Measurements from ENCODE around the gene TRIP4. TPM values are rescaled to one million over a fixed set of nuclear protein-coding genes. Genes with fewer than 3 reads are reported as not detected.

Gene TRIP4
- 13.5 TPM for total RNA-seq
- long read RNA-seq, transcript TRIP4-201 (13 exons, 2,045 nt), result major isoform, 18 of 20 reads
- long read RNA-seq, partial matches to known transcripts, result 1 of 20 reads
- long read RNA-seq, other reads (novel, unspliced or antisense), result 1 of 20 reads

- intact Hi-C loops (cut with micrococcal nuclease), result no loop called here
- DNase-seq, result peak; percentile 94
Measured at GRCh38 chr15:64387562-64388168, at the start of gene TRIP4. TRIP4 (plus strand) TSS chr15:64387836; CDS start chr15:64387864, 28 bp downstream.

GRCh38 chr15:64340355-64340754 is 47.3 kb upstream of the TRIP4 start:
- DNase-seq, result no peak
- H3K9me3 ChIP-seq (replicated peaks), result no peaks in the 10 kb centered on the region
- intact Hi-C loops (cut with micrococcal nuclease), result loop anchor here (10.0 kb wide), 1 partner anchor 126 kb away; no protein-coding TSS in a partner anchor

More at GRCh38 chr15:64387562-64388168, at the start of gene TRIP4:
- Histone ChIP-seq H3K27ac (replicated peaks) (peak within 1 kb of the TSS; percentile 90), H3K4me1 (peaks cover 25% of the 10 kb centered on the region), H3K27me3 (ENCODE audit: low read depth) (no peaks in the 10 kb centered on the region), H3K9me3 (replicated peaks) (no peaks in the 10 kb centered on the region), H3K4me3 (peak within 1 kb of the TSS; percentile 80), H3K36me3 (no peaks in the 10 kb centered on the region)
- TF ChIP-seq CTCF (IDR thresholded peaks at IDR 0.05; ENCODE audit: borderline replicate concordance), result no peak

DNA sequence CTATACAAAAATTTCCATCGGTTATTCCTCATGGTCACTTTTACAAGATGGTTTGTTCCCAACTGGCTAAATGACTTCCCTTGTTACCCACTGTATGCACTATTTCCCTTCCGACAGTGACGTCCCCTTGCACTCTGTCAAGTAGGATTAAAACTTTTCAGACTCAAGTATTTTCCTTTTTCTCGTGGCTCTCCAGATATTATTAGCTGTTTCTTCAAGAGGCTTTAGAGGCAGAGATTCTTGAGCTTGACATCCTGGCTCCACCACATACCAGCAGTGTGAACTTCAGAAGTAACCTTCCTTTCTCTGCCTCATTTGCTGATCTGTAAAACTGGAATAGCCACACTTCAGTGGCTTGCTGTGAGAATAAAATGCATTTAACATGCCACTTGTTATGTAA is 45.7 kb upstream of the TRIP4 start:
- no peaks in the 10 kb centered on the region for H3K9me3 ChIP-seq (replicated peaks)
- H3K27ac ChIP-seq (replicated peaks), result no peak overlapping the region
- intact Hi-C loops (cut with micrococcal nuclease), result loop anchor here (10.0 kb wide), 1 partner anchor 127 kb away; no protein-coding TSS in a partner anchor
- H3K4me3 ChIP-seq, result no peak overlapping the region
- H3K36me3 ChIP-seq, result peaks cover 8% of the 10 kb centered on the region
- no peak for TF ChIP-seq CTCF (IDR thresholded peaks at IDR 0.05; ENCODE audit: borderline replicate concordance)
- no peaks in the 10 kb centered on the region for H3K27me3 ChIP-seq (ENCODE audit: low read depth)
- no peak for DNase-seq
- H3K4me1 ChIP-seq, result peaks cover 28% of the 10 kb centered on the region

More at GRCh38 chr15:64340355-64340754, 47.3 kb upstream of the TRIP4 start:
- no peak overlapping the region for H3K4me3 ChIP-seq
- peaks cover 7% of the 10 kb centered on the region for H3K36me3 ChIP-seq
- no peak overlapping the region for H3K27ac ChIP-seq (replicated peaks)
- H3K27me3 ChIP-seq (ENCODE audit: low read depth), result no peaks in the 10 kb centered on the region
- TF ChIP-seq CTCF (IDR thresholded peaks at IDR 0.05; ENCODE audit: borderline replicate concordance), result no peak
- peaks cover 26% of the 10 kb centered on the region for H3K4me1 ChIP-seq

DNA sequence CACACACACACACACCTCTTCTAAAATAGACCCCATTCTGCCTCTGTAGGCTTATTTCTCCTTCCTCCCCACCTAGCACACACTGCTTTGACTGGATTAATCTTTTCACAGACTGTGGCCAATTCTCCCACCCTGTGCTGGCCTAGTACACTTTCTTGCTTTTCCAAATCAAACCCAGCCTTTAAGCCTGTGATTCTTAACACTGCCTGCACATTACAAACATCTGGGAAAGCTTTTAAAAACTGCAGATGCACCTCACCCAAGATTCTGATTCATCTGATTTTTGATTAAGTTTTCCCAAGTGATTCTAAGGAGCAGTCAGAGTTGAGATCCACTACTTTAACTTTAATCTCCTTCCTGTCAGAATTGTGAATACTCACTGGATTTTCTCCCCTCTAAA is 44.4 kb upstream of the TRIP4 start:
- Histone ChIP-seq H3K36me3 (peaks cover 13% of the 10 kb centered on the region), H3K4me3 (no peak overlapping the region), H3K27me3 (ENCODE audit: low read depth) (no peaks in the 10 kb centered on the region), H3K4me1 (peaks cover 28% of the 10 kb centered on the region), H3K27ac (replicated peaks) (no peak overlapping the region), H3K9me3 (replicated peaks) (no peaks in the 10 kb centered on the region)
- intact Hi-C loops (cut with micrococcal nuclease), result loop anchor here (10.0 kb wide), 1 partner anchor 128 kb away; no protein-coding TSS in a partner anchor
- DNase-seq, result no peak
- no peak for TF ChIP-seq CTCF (IDR thresholded peaks at IDR 0.05; ENCODE audit: borderline replicate concordance)

- TF ChIP-seq CTCF (IDR thresholded peaks at IDR 0.05; ENCODE audit: borderline replicate concordance), result no peak
- Histone ChIP-seq H3K4me3 (no peak overlapping the region), H3K36me3 (peaks cover 13% of the 10 kb centered on the region), H3K27ac (replicated peaks) (no peak overlapping the region), H3K27me3 (ENCODE audit: low read depth) (no peaks in the 10 kb centered on the region), H3K4me1 (peaks cover 28% of the 10 kb centered on the region), H3K9me3 (replicated peaks) (no peaks in the 10 kb centered on the region)
- DNase-seq, result no peak
- intact Hi-C loops (cut with micrococcal nuclease), result loop anchor here (10.0 kb wide), 1 partner anchor 129 kb away; no protein-coding TSS in a partner anchor
Measured at GRCh38 chr15:64343841-64344240, 43.8 kb upstream of the TRIP4 start.
